ENCODE results near the gene SLC39A11.
"Not testable (repeated sequence)": the region's sequence is repeated elsewhere in the genome, so short reads cannot be mapped to it uniquely, and the experiment has no call there.

The SLC39A11 gene

GRCh38 chr17:72938482-72938881 lies 154.0 kb downstream of the SLC39A11 start:
- no peak for TF ChIP-seq CTCF (IDR thresholded peaks at IDR 0.05; ENCODE audit: low read depth, low read length, missing control alignments)
- no peak for DNase-seq (ENCODE audit: extremely low read depth, low read depth)
- no peak overlapping the region for H3K4me3 ChIP-seq (replicated peaks; ENCODE audit: low read depth, low read length)

GRCh38 chr17:72937707-72938106 lies 154.8 kb downstream of the SLC39A11 start:
- no peak for TF ChIP-seq CTCF (IDR thresholded peaks at IDR 0.05; ENCODE audit: low read depth, low read length, missing control alignments)
- no peak overlapping the region for H3K4me3 ChIP-seq (replicated peaks; ENCODE audit: low read depth, low read length)
- no peak for DNase-seq (ENCODE audit: extremely low read depth, low read depth)

GRCh38 chr17:72937254-72937653 lies 155.2 kb downstream of the SLC39A11 start:
- not testable (repeated sequence) for H3K4me3 ChIP-seq (replicated peaks; ENCODE audit: low read depth, low read length); DNase-seq (ENCODE audit: extremely low read depth, low read depth)

GRCh38 chr17:72935984-72936383 lies 156.5 kb downstream of the SLC39A11 start:
- no peak overlapping the region for H3K4me3 ChIP-seq (replicated peaks; ENCODE audit: low read depth, low read length)
- DNase-seq (ENCODE audit: extremely low read depth, low read depth): no peak
- TF ChIP-seq CTCF (IDR thresholded peaks at IDR 0.05; ENCODE audit: low read depth, low read length, missing control alignments): no peak

- no peak overlapping the region for H3K4me3 ChIP-seq (replicated peaks; ENCODE audit: low read depth, low read length)
- TF ChIP-seq CTCF (IDR thresholded peaks at IDR 0.05; ENCODE audit: low read depth, low read length, missing control alignments): no peak
- no peak for DNase-seq (ENCODE audit: extremely low read depth, low read depth)
Measured at GRCh38 chr17:72934927-72935326, 157.6 kb downstream of the SLC39A11 start.

- no peak for TF ChIP-seq CTCF (IDR thresholded peaks at IDR 0.05; ENCODE audit: low read depth, low read length, missing control alignments)
- DNase-seq (ENCODE audit: extremely low read depth, low read depth): no peak
- H3K4me3 ChIP-seq (replicated peaks; ENCODE audit: low read depth, low read length): no peak overlapping the region
Measured at GRCh38 chr17:72931635-72932034, 160.9 kb downstream of the SLC39A11 start.

- H3K4me3 ChIP-seq (replicated peaks; ENCODE audit: low read depth, low read length): no peak overlapping the region
- no peak for DNase-seq (ENCODE audit: extremely low read depth, low read depth)
- TF ChIP-seq CTCF (IDR thresholded peaks at IDR 0.05; ENCODE audit: low read depth, low read length, missing control alignments): no peak
Measured at GRCh38 chr17:72931163-72931562, 161.3 kb downstream of the SLC39A11 start.
